GM15510 (cell line): ENCODE data around the gene MAD1L1.

Experiments
- POLR2A ChIP-seq: IDR thresholded peaks from 3 replicates; pipeline ENCODE4 v1.6.1; 2011; ENCODE audit warnings: borderline replicate concordance; ENCODE audit not compliant: insufficient read length; ENCODE audit errors: extremely low read depth

MAD1L1 gene

DNA sequence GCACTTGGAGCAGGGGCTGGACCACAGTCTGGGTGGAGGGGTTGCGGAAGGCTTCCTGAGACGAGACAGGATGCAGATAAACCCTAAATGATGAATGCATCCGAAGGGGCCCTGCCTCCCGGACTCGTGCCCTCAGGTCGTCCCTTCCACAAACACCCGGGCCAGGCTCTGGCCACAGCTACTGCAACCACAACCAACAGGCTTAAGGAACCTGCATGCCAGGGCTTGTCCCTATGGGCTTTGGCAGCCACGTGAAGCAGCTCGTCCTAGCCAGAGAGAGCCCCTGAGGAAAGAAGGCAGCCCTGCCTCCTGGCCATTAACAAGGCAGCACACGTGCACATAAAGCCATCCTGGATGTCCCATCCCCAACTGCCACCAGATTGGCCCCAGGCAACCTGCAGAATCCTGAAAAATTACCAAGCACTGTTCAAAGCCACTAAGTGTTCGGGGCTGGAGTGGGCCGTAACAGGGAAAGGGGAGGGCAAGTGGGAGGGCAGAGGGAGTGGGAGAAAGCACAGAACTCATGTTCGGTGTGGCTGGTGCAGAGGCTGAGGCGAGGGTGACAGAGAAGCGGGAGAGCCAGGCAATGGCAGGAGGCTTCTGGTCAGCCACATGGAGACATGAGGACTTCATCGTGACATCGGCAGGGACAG, 62.7 kb downstream of the MAD1L1 start:
- no peak for TF ChIP-seq POLR2A

- no peak for TF ChIP-seq POLR2A
These were observed 64.0 kb downstream of the MAD1L1 start for GRCh38 chr7:2168615-2169311.

DNA sequence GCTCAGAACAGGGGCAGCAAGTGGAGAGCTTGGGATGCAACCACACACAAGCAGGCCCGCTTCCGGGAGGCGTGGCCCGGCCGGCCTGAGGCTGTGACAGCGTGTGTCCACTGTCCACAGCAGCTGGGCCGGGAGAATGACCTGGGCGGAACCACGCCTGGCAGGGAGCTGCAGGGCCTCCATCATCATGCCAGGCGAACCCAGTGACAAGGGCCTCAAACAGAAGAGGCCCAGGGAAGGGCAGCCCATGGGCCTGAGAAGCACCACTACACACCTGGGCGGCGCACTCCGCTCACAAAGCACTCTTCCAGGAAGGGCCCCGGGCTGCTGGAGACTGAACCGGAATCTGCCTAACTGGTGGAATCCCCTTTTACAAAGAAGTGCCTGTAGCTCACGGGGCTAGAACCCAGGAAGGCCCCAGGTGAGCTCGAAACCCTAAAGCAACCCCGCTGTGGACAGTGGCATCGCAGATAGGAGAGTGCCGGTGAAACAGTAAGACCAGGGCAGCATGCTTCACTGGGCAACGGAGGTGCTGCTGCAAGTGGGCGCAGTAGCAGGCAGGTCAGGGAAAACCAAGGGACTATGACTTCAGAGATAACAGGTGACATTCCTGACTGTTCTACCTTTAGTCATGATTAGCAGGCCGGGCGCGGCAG, 66.0 kb downstream of the MAD1L1 start:
- TF ChIP-seq POLR2A = no peak

GRCh38 chr7:2165610-2166594, 66.8 kb downstream of the MAD1L1 start:
- no peak for TF ChIP-seq POLR2A

DNA sequence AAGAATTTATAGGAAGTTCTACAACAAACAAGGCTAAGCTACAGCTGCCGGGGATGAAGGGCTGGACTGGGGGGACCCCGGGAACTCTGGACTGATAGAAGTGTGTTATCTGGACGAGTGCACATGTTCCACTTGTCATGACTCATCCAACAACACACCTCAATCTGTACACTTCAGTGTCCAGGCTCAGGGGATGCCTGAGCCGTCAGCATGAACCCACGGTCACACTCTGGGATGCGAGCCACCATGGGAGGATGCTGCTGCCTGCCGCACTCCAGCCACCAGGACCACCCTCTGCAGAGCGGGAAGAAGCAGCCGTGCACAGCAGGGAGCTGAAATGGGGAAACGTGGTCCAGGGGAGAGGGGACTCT, 67.5 kb downstream of the MAD1L1 start:
- TF ChIP-seq POLR2A = no peak

DNA sequence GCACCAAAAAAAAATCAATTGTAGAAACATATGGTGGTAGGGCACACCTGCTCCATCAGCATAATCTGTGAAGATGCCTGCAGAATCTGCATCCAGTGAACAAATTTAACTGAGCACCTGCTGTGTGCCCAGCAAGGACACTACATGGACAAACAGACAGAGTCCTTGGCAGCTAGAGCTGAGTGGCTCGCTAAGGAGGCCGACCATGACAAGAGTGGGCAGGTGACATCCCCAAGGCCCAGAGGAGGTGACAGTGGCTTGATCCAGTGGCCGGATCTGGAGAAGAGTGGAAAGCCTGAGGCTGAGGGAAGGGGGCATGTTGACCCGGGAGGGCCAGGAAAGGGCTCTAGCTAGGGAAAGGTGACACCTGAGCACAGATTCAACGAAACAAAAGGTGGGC, 68.1 kb downstream of the MAD1L1 start:
- no peak for TF ChIP-seq POLR2A

- no peak for TF ChIP-seq POLR2A
These were observed 68.9 kb downstream of the MAD1L1 start for GRCh38 chr7:2163600-2164555.

DNA sequence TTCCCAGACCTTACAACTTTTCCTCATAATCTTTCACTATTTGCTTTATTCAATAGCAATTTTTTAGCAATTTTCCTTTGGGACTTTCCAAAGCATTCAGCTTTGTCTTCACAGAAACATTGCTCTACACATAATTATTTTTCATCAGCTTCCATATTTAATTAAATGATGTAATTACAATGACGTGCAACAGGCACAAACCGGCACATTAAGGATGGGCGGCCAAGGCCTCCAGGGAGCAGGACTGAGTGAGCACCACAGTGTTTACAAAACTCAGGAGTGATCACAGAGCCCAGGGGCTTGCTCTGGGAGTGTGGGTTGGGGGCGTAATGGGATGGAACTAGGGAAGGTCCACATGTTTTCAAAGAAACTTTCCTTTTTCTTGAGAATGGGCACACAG, 69.8 kb downstream of the MAD1L1 start:
- no peak for TF ChIP-seq POLR2A

DNA sequence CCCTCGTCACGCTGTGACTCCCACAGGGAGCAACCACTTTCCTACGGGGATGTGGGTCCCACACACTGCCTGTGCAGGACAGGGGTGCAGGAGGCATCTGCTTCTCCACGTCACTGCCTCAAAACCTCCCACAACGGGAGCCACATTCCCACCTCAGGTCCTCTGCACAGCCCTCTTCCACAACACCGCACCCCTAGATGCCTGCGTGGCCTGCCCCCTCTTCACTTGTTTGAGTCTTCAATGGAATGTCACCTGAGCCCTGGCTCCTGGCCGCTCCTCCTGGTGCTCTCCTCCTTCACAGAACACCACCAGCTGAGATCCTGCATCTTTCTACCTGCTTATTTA, 73.6 kb downstream of the MAD1L1 start:
- no peak for TF ChIP-seq POLR2A

GRCh38 chr7:2158331-2159175, 74.2 kb downstream of the MAD1L1 start:
- no peak for TF ChIP-seq POLR2A

DNA sequence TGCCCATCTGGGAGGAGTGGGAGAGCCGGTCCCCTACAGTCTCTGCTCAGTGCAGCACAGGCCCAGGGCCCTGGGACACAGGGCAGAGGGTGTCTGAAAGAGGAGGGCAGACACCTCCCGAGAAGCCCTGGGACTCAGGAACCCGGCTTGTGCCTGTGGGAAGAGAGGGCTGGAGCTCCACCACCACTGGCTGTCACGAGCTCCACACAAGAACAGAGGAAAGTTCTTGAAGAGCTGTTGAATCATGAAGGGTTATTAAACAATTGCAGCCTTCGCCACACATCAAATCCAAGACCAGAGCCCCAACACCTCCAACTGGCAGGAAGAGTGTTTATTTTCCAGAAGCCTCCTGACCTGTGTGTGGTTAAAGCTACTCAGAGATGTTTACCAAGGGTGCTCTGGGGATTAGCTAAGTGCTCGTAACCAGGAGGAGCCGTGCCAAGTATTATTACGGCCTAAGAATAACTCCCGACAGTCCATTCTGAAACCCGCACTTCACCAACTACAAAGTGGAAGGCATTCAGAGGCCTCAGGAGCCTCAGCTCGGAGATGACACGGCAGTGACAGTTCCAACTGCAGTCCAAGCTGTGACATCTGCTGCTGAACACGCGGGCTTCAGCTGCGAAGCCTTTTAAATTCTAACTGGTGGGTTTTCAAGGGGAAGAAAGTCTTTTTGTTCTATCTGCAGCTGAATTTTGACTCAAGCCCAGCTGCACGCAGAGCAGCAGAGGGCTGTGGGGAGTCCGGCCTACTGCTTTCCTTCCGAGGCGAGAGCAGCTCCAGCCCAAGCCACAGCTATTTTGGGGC, 75.1 kb downstream of the MAD1L1 start:
- no peak for TF ChIP-seq POLR2A
